Neuron (in vitro differentiated cells): ENCODE measurements around the gene CEP43.

Experiments used
- H2AFZ ChIP-seq: one replicate; pipeline ENCODE4 v1.6.1; 2013; ENCODE audit warnings: low read depth, mild to moderate bottlenecking, inconsistent platforms, low read length, moderate library complexity
- H3K27me3 ChIP-seq: one replicate; pipeline ENCODE4 v1.6.1; 2013; ENCODE audit warnings: low read length; ENCODE audit not compliant: insufficient read depth
- H3K36me3 ChIP-seq: one replicate; pipeline ENCODE4 v1.6.1; 2013; ENCODE audit warnings: low read length; ENCODE audit not compliant: insufficient read depth
- H3K4me1 ChIP-seq: one replicate; pipeline ENCODE4 v1.6.1; 2013; ENCODE audit warnings: low read length; ENCODE audit not compliant: insufficient read depth
- H3K4me3 ChIP-seq: 2 replicates; pipeline ENCODE4 v1.5.1; 2013; ENCODE audit warnings: mild to moderate bottlenecking, low read length, moderate library complexity
- H3K9me3 ChIP-seq: one replicate; pipeline ENCODE4 v1.6.1; 2013; ENCODE audit warnings: low read length

The CEP43 gene

DNA sequence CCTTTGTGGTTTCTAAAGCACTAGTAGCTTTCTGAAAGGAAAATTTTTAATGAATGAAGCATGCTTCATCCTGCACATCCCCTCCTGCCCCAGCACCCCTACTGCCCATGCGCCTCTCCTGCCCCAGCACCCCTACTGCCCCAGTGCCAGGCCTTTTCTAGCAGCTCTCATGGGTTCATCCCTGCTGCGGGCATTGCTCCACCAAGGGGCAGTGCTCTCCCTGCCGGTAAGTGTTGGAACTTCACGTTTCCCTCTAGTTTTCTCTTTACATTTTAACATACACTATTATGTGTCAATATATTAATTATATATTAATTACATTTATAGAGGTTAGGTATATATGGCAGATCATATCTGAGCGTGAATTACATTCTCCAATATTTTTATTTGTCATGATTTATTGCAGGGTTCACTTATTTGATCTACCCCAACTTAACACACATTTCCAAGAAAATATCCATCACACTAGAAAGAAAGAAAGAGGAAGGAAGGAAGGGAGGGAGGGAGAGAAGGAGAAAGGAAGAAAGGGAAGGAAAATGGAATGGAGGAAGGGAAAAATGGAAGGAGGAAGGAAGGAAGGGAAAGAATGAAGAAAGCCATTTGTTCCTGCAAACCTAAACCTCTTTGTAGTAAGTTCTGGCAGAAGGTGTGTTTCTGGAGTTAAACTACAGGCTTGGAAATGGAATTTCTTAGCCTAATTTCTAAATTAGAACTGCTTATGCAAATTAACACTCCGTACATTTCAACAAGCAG, 46.8 kb downstream of the CEP43 start:
- Histone ChIP-seq H3K4me3 (no peak overlapping the region), H3K9me3 (no peaks in the 10 kb centered on the region), H3K36me3 (peaks cover 28% of the 10 kb centered on the region), H2AFZ (no peak overlapping the region), H3K27me3 (no peaks in the 10 kb centered on the region), H3K4me1 (no peaks in the 10 kb centered on the region)

DNA sequence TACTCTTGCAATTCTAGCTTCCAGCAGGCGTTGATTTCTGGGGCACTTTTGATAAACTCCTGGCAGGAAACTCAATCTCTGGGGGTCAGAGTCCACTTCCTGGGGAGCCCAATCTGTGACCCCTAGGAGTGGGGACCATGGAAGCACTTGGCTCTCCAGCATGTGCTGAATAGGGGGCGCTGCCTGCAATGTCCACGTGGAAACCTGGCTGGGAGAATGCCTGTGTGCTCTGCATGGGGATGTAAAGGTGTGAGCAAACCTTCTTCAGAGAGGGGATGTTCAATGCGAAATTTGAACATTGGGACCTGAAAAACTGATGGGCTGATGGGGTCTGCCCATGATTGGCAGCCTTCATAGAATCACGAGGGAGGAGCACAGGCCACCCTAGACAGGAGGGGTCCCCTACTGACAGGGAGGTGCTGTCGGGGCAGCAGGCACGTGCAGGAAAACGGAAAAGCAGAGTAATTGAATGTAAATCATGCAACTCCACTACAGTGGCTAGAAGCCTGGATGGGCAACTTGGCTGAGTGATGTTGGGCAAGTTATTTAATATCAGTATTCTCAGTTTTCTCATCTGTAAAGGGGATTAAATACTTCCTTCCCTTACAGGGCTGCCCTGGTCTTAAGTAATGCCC, 47.8 kb downstream of the CEP43 start:
- peaks cover 21% of the 10 kb centered on the region for H3K36me3 ChIP-seq
- no peaks in the 10 kb centered on the region for H3K4me1 ChIP-seq
- no peak overlapping the region for H3K4me3 ChIP-seq
- no peaks in the 10 kb centered on the region for H3K9me3 ChIP-seq
- H3K27me3 ChIP-seq, result no peaks in the 10 kb centered on the region
- no peak overlapping the region for H2AFZ ChIP-seq

DNA sequence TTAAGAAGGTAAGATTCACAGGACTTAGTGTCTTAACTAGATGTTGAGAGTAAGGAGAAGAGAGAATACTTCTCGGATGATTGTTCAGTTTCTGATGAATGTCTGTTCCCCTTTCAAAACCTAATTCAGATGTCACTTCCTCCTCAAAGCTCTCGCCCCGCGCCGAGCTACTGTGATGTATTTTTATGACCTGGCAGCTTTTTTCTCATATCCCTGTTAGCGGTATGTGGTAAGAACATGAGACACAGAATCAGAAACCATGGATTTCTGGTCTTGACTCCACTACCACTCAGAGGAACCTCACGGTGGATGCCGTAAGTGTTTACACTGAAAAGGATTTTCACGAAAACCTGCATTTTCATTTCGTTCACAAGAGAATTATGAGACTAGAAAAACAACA, 48.4 kb downstream of the CEP43 start:
- Histone ChIP-seq H3K4me1 (no peaks in the 10 kb centered on the region), H3K9me3 (no peaks in the 10 kb centered on the region), H3K36me3 (peaks cover 17% of the 10 kb centered on the region), H3K4me3 (no peak overlapping the region), H3K27me3 (no peaks in the 10 kb centered on the region), H2AFZ (no peak overlapping the region)
